Muscle layer of colon (tissue), 2 donors: ENCODE data around the gene PPME1.

Source experiments
- H3K27ac ChIP-seq: one replicate; pipeline ENCODE4 v1.7.0; 2013; ENCODE audit warnings: low read depth, mild to moderate bottlenecking, low read length, moderate library complexity
- H3K27me3 ChIP-seq, 2 donors: one replicate each; pipeline ENCODE4 v1.7.0; 2013; ENCODE audit warnings: low read length in 2 of 2, mild to moderate bottlenecking in 2 of 2; ENCODE audit not compliant: insufficient read depth in 2 of 2, control insufficient read depth in 1 of 2
- H3K36me3 ChIP-seq: one replicate; pipeline ENCODE4 v1.7.0; 2013; ENCODE audit warnings: mild to moderate bottlenecking, low read length; ENCODE audit not compliant: insufficient read depth
- H3K4me1 ChIP-seq: one replicate; pipeline ENCODE4 v1.7.0; 2013; ENCODE audit warnings: mild to moderate bottlenecking, low read length; ENCODE audit not compliant: insufficient read depth
- H3K4me3 ChIP-seq, 2 donors: one replicate each; pipeline ENCODE4 v1.7.0; 2013; ENCODE audit warnings: low read length in 2 of 2, low read depth in 1 of 2, mild to moderate bottlenecking in 1 of 2, moderate library complexity in 1 of 2
- H3K9ac ChIP-seq: one replicate; pipeline ENCODE4 v1.7.0; 2013; ENCODE audit warnings: low read length
- H3K9me3 ChIP-seq: one replicate; pipeline ENCODE4 v1.7.0; 2013; ENCODE audit warnings: mild to moderate bottlenecking, low read length
- donor health status: abdominal sarcoma.
- donor health status: Adenocarcinoma of cecum.

Gene PPME1

DNA sequence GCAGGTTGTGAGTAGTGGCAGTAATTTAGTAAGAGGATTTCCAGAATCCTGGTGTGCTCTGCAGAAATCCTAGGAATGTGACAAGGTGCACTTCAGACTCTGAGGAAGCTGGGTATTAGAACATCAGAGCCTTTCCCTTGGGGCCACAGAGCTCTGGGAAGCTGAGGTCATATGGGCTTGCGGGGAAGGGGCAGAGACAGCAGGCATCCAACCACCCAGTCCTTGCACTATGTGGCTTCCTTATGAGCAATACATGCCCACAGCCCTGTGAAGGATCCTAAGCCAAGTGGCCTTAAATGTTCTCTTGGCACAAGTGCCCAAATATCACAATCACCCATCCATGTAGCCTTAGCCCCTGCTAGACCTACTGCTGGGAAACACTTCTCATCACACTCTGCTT, 94.2 kb downstream of the PPME1 start:
- no peak overlapping the region for H3K4me3 ChIP-seq
- H3K36me3 ChIP-seq, result no peaks in the 10 kb centered on the region
- no peak overlapping the region for H3K9ac ChIP-seq
- H3K27ac ChIP-seq, result no peak overlapping the region
- no peaks in the 10 kb centered on the region for H3K27me3 ChIP-seq
- no peaks in the 10 kb centered on the region for H3K9me3 ChIP-seq
- no peaks in the 10 kb centered on the region for H3K4me1 ChIP-seq

DNA sequence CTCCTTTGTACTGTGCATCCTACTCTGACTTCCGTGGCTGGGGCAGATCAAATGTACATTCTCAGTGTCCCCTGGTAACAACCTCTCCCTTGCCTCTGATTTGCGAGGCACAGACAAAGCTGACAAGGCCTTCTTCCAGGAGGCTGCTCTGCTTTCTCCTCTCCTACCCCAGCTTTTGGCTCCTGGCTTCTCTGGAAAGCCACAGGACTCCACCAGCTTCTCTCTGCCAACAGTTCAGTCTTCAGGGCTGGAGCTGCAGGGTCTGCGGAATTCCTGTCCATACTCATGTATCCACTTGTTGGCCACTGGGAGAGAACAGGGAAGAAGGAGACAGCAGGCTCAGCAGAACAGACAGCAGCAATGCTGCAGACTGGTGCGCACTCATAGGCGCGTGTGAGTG, 95.9 kb downstream of the PPME1 start:
- H3K9me3 ChIP-seq, result no peaks in the 10 kb centered on the region
- no peaks in the 10 kb centered on the region for H3K27me3 ChIP-seq
- no peak overlapping the region for H3K9ac ChIP-seq
- H3K27ac ChIP-seq, result no peak overlapping the region
- H3K4me3 ChIP-seq, result no peak overlapping the region
- no peaks in the 10 kb centered on the region for H3K36me3 ChIP-seq
- no peaks in the 10 kb centered on the region for H3K4me1 ChIP-seq

DNA sequence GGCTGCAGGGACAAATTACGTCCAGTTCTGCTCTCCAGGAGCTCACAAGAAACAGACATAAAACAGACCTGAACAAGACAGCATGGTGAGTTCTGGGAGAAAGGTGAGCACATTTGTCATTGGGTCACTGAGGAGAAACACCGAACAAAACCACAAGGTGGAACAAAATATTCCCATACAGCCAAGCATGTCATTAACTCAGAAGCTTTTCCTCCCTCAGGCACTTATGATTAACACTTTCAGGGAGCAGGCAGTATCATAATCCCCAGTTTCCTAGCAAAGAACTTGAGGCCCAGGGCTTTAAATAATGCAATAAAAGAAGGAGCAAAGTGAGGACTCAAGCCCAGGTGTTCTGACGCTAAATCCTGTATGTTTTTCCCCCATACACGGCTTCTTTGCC, 97.4 kb downstream of the PPME1 start:
- no peaks in the 10 kb centered on the region for H3K36me3 ChIP-seq
- H3K4me1 ChIP-seq, result no peaks in the 10 kb centered on the region
- no peaks in the 10 kb centered on the region for H3K27me3 ChIP-seq
- no peak overlapping the region for H3K4me3 ChIP-seq
- no peak overlapping the region for H3K9ac ChIP-seq
- no peak overlapping the region for H3K27ac ChIP-seq
- no peaks in the 10 kb centered on the region for H3K9me3 ChIP-seq

DNA sequence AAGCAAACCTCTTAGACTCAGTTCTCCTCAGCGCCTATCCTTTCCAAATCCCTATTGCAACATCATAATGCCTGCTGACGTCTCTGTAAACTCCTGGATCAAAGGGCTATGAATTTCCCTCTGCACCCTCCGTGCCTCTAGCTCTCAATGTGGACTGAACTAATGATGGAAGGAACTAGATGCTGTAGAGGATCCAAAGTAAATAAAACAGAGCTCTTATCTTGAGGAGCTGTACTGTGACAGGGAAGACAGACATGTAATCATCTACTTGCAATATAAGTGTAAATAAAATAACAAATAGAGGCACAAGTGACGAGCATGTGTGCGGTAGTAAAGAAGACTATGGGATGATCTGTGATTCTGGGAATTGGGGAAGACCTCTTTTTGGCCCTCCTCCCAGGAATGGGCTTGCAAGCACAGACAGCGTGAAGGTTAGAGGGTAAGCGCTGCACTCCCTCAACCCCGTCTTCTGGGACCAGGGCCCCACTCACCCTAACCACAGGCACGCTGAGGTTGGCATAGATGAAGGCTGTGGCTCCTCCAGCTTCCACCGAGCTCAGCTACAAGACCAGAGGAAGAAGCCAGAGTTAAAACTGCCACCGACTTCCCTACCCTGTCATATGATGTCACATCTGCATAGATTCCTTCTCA, 98.2 kb downstream of the PPME1 start:
- no peaks in the 10 kb centered on the region for H3K36me3 ChIP-seq
- H3K9me3 ChIP-seq, result no peaks in the 10 kb centered on the region
- H3K27me3 ChIP-seq, result no peaks in the 10 kb centered on the region
- H3K27ac ChIP-seq, result no peak overlapping the region
- no peaks in the 10 kb centered on the region for H3K4me1 ChIP-seq
- no peak overlapping the region for H3K9ac ChIP-seq
- H3K4me3 ChIP-seq, result no peak overlapping the region

DNA sequence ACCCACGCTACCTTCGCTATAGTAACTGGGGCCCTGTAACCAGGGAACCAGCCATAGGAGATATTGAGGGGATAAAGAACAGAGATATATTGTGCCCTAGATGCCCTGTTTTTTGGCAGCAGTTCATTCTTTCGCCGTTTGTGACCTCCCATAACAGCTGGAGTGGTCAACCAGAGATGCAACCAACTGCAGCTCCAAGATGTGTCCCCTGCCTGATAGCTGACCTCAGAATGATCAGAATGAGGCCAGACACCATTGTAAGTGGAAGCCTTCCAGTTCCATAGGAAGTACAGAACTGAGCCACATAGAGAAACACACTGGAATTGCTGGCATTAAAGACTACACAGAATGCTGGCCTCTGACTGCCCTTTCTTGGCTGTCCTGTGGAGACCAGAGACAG, 101.2 kb downstream of the PPME1 start:
- no peaks in the 10 kb centered on the region for H3K36me3 ChIP-seq
- H3K4me3 ChIP-seq, result no peak overlapping the region
- no peaks in the 10 kb centered on the region for H3K27me3 ChIP-seq
- H3K4me1 ChIP-seq, result no peaks in the 10 kb centered on the region
- H3K9ac ChIP-seq, result no peak overlapping the region
- H3K27ac ChIP-seq, result no peak overlapping the region
- H3K9me3 ChIP-seq, result no peaks in the 10 kb centered on the region

DNA sequence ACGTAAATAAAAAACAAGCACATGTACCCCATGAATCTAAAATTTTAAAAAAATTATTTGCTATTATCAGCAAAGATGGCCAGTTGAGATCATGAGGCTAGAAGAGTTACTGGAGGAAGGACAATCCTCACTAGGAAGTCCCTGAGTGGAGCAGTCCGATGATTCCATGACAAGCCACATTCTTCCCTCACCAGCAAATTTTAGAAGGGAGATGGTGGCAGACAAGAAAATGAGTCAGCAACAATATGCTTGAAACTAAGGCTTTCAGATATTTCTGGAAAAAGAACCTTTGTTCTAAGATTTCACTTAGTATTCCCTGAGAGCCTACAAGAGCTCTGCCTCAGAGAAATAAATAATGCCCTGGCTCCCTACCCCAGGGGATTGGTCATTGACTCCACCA, 105.5 kb downstream of the PPME1 start:
- H3K36me3 ChIP-seq, result no peaks in the 10 kb centered on the region
- H3K27me3 ChIP-seq, result no peaks in the 10 kb centered on the region
- H3K9ac ChIP-seq, result no peak overlapping the region
- peaks cover 20% of the 10 kb centered on the region for H3K4me1 ChIP-seq
- no peak overlapping the region for H3K4me3 ChIP-seq
- no peaks in the 10 kb centered on the region for H3K9me3 ChIP-seq
- no peak overlapping the region for H3K27ac ChIP-seq

DNA sequence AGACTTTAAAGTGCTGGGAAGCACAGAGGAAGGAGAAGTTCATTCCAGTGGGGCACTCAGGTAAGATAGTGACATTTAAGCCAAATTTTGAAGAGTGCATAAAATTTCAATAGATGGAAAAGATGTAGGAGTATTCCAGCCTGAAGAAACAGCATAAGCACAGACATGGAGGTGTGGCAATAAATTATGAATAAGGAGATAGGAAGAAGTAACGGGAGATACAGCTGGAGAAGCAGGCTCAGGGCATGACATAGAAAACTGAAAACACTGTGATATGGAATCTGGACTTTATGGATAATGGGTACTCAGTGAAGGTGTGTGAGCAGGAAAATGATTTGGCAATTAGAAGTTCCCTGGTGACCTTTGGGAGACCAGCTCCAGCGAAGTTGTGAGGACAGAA, 107.0 kb downstream of the PPME1 start:
- Histone ChIP-seq H3K9me3 (no peaks in the 10 kb centered on the region), H3K27me3 (no peaks in the 10 kb centered on the region), H3K4me3 (no peak overlapping the region), H3K36me3 (no peaks in the 10 kb centered on the region), H3K4me1 (peaks cover 20% of the 10 kb centered on the region), H3K9ac (no peak overlapping the region), H3K27ac (no peak overlapping the region)

DNA sequence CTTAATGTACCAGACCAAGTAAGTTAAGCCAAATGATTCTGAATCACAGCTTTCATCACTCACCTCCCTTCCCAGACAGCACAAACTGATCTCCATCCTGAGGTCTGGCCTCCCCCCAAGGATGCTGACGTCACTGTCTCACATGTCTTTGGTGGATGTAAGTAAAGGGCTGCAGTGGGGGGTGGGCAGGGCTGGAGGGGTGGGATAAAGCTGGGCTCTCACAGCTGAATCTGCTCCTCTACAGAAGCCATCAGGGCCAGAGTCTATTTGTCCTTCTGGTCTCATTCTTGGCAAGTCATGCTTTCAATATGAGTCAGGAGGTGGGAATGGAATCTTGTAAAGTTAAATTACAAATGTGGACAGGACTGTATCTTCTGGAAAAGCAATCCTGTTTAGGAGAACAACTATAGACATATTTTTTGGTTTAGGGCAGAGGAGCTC, 107.7 kb downstream of the PPME1 start:
- Histone ChIP-seq H3K9me3 (no peaks in the 10 kb centered on the region), H3K4me1 (peaks cover 20% of the 10 kb centered on the region), H3K27me3 (no peaks in the 10 kb centered on the region), H3K36me3 (no peaks in the 10 kb centered on the region), H3K27ac (no peak overlapping the region), H3K9ac (no peak overlapping the region), H3K4me3 (no peak overlapping the region)

DNA sequence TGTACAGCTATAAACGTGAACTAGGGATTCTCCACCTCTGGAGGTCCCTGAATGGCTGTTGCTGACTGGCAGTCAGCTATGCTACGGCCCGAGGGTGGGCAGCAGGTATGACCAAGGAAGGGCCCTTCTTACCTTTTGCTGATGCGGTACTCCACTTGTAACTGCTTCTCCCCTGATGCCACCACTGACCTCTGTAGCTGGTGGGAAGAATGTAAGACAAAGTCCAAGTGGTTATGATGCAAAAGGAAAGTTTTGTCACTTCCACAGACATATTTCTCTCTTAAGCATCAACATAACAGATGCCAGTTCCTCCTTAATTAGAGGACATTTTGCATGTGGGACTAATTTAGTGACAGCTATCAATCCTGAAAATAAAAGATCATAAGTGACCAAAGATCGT, 108.2 kb downstream of the PPME1 start:
- Histone ChIP-seq H3K4me3 (no peak overlapping the region), H3K27ac (no peak overlapping the region), H3K27me3 (no peaks in the 10 kb centered on the region), H3K36me3 (no peaks in the 10 kb centered on the region), H3K9me3 (no peaks in the 10 kb centered on the region), H3K9ac (no peak overlapping the region), H3K4me1 (peaks cover 20% of the 10 kb centered on the region)

DNA sequence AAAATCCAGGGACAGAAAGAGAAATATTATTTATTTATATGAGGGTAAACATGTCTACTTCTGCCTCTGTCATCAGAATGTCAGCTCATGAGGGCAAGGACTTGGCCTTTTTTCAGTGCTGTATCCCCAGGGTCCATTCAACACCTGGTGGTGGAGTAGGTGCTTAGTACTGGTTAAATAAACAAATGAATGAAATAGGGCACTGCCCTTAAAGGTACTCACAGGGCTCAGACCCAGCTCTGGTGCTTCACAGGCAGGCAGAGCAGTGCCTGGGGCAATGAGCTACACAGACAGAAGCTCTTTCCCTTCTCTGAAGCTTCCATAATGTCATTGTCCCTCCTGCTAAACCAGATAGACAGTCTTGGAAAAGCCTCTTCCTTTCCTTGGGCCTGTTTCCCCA, 109.4 kb downstream of the PPME1 start:
- no peak overlapping the region for H3K4me3 ChIP-seq
- H3K36me3 ChIP-seq, result no peaks in the 10 kb centered on the region
- H3K27ac ChIP-seq, result no peak overlapping the region
- peaks cover 20% of the 10 kb centered on the region for H3K4me1 ChIP-seq
- H3K9ac ChIP-seq, result no peak overlapping the region
- no peaks in the 10 kb centered on the region for H3K9me3 ChIP-seq
- no peaks in the 10 kb centered on the region for H3K27me3 ChIP-seq

DNA sequence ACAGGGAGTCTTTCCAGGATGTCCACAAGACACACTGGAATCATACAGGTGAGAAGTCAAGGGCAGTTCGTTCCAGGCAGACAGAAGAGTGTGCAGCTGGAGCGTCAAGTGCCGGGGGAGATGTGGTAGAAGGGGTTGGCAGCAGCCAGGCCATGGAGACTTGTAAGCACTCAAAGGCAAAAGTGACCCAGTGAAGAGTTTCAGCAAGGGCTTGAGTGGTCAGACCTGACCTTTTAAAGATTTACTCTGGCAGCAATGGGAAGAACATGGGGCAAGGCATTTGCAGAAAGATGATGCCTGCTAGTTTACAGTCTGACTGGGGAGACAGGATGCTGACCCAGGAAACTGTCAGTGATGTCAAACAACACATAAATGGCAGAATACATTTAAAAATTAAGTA, 111.3 kb downstream of the PPME1 start:
- Histone ChIP-seq H3K9me3 (no peaks in the 10 kb centered on the region), H3K27me3 (no peaks in the 10 kb centered on the region), H3K4me1 (peaks cover 20% of the 10 kb centered on the region), H3K4me3 (no peak overlapping the region), H3K27ac (no peak overlapping the region), H3K9ac (no peak overlapping the region), H3K36me3 (no peaks in the 10 kb centered on the region)

DNA sequence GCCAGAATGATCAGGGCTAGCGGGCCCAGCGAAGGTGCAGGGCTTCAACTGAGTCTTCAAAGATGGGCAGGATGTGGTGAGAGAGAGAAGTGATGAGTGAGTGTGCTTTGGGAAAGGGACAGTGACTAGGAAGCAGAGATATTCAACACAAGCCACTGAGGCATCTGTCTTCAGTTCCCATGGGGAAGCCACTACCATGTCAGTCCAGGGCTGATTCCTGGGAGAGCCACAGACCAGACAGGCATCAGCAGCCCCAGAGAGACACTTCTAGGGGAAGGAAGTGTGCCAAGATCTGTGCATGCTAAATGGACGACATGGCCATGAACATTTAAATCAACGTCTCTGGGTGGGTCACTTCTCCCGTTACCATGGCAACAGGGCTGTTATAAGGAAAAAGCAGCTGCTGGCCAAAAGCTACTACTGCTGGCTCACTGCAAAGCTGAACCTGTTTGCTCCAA, 111.9 kb downstream of the PPME1 start:
- Histone ChIP-seq H3K27me3 (no peaks in the 10 kb centered on the region), H3K9ac (no peak overlapping the region), H3K4me3 (no peak overlapping the region), H3K36me3 (no peaks in the 10 kb centered on the region), H3K9me3 (no peaks in the 10 kb centered on the region), H3K4me1 (peaks cover 20% of the 10 kb centered on the region), H3K27ac (no peak overlapping the region)
